Left lung (tissue), 10 donors: ENCODE results near the gene SBK1. TPM values are rescaled to one million over a fixed set of nuclear protein-coding genes. Genes with fewer than 3 reads are reported as not detected.
A peak's percentile ranks its signal among the peaks of the same experiment; 100 is the strongest.

Experiments used
- ATAC-seq: fragments of 200-7000 bp; cut with Tn5 transposase; one replicate; pipeline ENCODE4 v1.9.1; 2020; ENCODE audit warnings: moderate library complexity
- DNase-seq, 4 donors: peaks; one replicate each; pipeline ENCODE4 v3.0.0-alpha.2; 2013 to 2020
- H3K27ac ChIP-seq, 2 donors: fragments of 200-600 bp; sonication (generic) in 1 of 2; one replicate each; pipeline versions ENCODE4 v1.5.0 to v1.8.0; 2020 to 2021
- H3K27me3 ChIP-seq, 2 donors: fragments of 200-600 bp; sonication (generic) in 1 of 2; one replicate each; pipeline versions ENCODE4 v1.5.0 to v1.8.0; 2020 to 2021
- H3K36me3 ChIP-seq, 2 donors: fragments of 200-600 bp; sonication (generic) in 1 of 2; one replicate each; pipeline versions ENCODE4 v1.5.0 to v1.8.0; 2020 to 2021
- H3K4me1 ChIP-seq, 2 donors: fragments of 200-600 bp; one replicate each; pipeline ENCODE4 v1.8.0; 2021
- H3K4me3 ChIP-seq, 2 donors: fragments of 200-600 bp; sonication (generic) in 1 of 2; one replicate each; pipeline versions ENCODE4 v1.5.0 to v1.8.0; 2020 to 2021; ENCODE audit warnings: mild to moderate bottlenecking in 1 of 2
- H3K9me3 ChIP-seq, 2 donors: fragments of 200-600 bp; sonication (generic) in 1 of 2; one replicate each; pipeline versions ENCODE4 v1.5.0 to v1.8.0; 2020 to 2021
- CTCF ChIP-seq, 2 donors: fragments of 200-600 bp; sonication (generic) in 1 of 2; IDR thresholded peaks; one replicate each; pipeline versions ENCODE4 v1.5.0 to v1.8.0; 2021; ENCODE audit warnings: antibody characterized with exemption in 2 of 2
- intact Hi-C, 2 donors: fragments of 100-400 bp; cut with DNase I; formaldehyde crosslinking; loops; one replicate each; pipeline versions ENCODE4 v1.11.2 to v1.14.2; 2022
- polyA plus RNA-seq, 6 donors: library from polyadenylated mRNA; unstranded; fragments of 120-200 nt; gene quantifications; one replicate each; pipeline ENCODE4 v1.2.1, GENCODE V29; 2013; ENCODE audit not compliant: insufficient read length in 6 of 6
- total RNA-seq, 2 donors: library from RNA; stranded (reverse); fragmentation: NEBNext Ultra II Directional; extraction: Animal tissue kit (Norgen Biotek cat#: 25700); gene quantifications; one replicate each; pipeline ENCODE4 v1.2.1, GENCODE V29; 2021
- donor health status: DM: no; HTN: yes; CAD: no.
- donor health status: DM: no; HTN: no; CAD: no.

The SBK1 gene
- total and polyA plus RNA-seq, 8 donors, result 1.7 to 16.4 (median 14.4) TPM

GRCh38 chr16:28303132-28303531 lies 10.8 kb downstream of the SBK1 start:
- Histone ChIP-seq H3K27ac (no peak overlapping the region), H3K36me3 (no peaks in the 10 kb centered on the region), H3K9me3 (no peaks in the 10 kb centered on the region), H3K27me3 (no peaks in the 10 kb centered on the region), H3K4me3 (no peak overlapping the region), H3K4me1 (no peaks in the 10 kb centered on the region)
- no peak for ATAC-seq
- intact Hi-C loops, result no loop called here
- TF ChIP-seq CTCF (IDR thresholded peaks at IDR 0.05), result no peak
- DNase-seq, result no peak

GRCh38 chr16:28304214-28304613 lies 11.9 kb downstream of the SBK1 start:
- no peak for TF ChIP-seq CTCF (IDR thresholded peaks at IDR 0.05)
- intact Hi-C loops, result no loop called here
- H3K9me3 ChIP-seq, result no peaks in the 10 kb centered on the region
- H3K4me3 ChIP-seq, result no peak overlapping the region
- no peak overlapping the region for H3K27ac ChIP-seq
- no peaks in the 10 kb centered on the region for H3K27me3 ChIP-seq
- peak; percentile 73 for ATAC-seq
- peak in 1 of 4 donors; percentile 48 for DNase-seq
- no peaks in the 10 kb centered on the region for H3K36me3 ChIP-seq
- no peaks in the 10 kb centered on the region for H3K4me1 ChIP-seq

- DNase-seq (no peak), ATAC-seq (no peak)
- Histone ChIP-seq H3K9me3 (no peaks in the 10 kb centered on the region), H3K4me1 (no peaks in the 10 kb centered on the region), H3K27me3 (no peaks in the 10 kb centered on the region), H3K27ac (no peak overlapping the region), H3K36me3 (no peaks in the 10 kb centered on the region), H3K4me3 (no peak overlapping the region)
- intact Hi-C loops, result no loop called here
- TF ChIP-seq CTCF (IDR thresholded peaks at IDR 0.05), result no peak
Observed at GRCh38 chr16:28307936-28308335, 15.6 kb downstream of the SBK1 start.

GRCh38 chr16:28308794-28309584 lies 16.7 kb downstream of the SBK1 start:
- Histone ChIP-seq H3K36me3 (no peaks in the 10 kb centered on the region), H3K27ac (no peak overlapping the region), H3K4me1 (no peaks in the 10 kb centered on the region), H3K27me3 (no peaks in the 10 kb centered on the region), H3K9me3 (no peaks in the 10 kb centered on the region), H3K4me3 (no peak overlapping the region)
- DNase-seq (no peak), ATAC-seq (no peak)
- TF ChIP-seq CTCF (IDR thresholded peaks at IDR 0.05), result no peak
- intact Hi-C loops, result no loop called here

- DNase-seq (peak in 1 of 4 donors; percentile 46), ATAC-seq (no peak)
- no peak overlapping the region for H3K27ac ChIP-seq
- H3K4me1 ChIP-seq, result no peaks in the 10 kb centered on the region
- intact Hi-C loops, result no loop called here
- TF ChIP-seq CTCF (IDR thresholded peaks at IDR 0.05), result no peak
- H3K4me3 ChIP-seq, result no peak overlapping the region
- no peaks in the 10 kb centered on the region for H3K27me3 ChIP-seq
- H3K9me3 ChIP-seq, result no peaks in the 10 kb centered on the region
- no peaks in the 10 kb centered on the region for H3K36me3 ChIP-seq
Observed at GRCh38 chr16:28309811-28310311, 17.5 kb downstream of the SBK1 start.
